Measurements from ENCODE around the gene RCAN2.

DNA sequence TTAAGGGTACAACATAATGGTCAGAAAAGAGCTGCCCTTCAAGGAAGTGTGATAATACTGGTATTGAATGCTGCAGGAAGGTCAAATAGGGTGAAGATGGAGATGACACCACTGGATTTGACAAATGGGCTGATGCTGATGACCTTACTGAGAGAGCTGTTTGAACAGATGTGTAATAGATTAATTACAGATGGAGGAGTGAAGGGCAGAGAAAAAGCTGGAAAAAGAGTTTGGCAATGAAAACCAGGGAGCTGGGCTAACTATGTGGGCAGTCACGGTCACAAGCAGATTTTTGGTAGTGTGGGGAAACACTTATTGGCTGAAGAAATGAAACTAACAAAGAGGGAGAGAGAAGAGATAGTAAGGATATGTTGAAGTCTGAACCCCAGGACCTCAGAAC, 236.9 kb downstream of the RCAN2 start:
- TF ChIP-seq, protein P1, sequence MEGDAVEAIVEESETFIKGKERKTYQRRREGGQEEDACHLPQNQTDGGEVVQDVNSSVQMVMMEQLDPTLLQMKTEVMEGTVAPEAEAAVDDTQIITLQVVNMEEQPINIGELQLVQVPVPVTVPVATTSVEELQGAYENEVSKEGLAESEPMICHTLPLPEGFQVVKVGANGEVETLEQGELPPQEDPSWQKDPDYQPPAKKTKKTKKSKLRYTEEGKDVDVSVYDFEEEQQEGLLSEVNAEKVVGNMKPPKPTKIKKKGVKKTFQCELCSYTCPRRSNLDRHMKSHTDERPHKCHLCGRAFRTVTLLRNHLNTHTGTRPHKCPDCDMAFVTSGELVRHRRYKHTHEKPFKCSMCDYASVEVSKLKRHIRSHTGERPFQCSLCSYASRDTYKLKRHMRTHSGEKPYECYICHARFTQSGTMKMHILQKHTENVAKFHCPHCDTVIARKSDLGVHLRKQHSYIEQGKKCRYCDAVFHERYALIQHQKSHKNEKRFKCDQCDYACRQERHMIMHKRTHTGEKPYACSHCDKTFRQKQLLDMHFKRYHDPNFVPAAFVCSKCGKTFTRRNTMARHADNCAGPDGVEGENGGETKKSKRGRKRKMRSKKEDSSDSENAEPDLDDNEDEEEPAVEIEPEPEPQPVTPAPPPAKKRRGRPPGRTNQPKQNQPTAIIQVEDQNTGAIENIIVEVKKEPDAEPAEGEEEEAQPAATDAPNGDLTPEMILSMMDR (IDR thresholded peaks at IDR 0.05) = no peak
- TF ChIP-seq POLR2A (IDR thresholded peaks at IDR 0.05) = no peak

Measured in ovary (tissue), 3 donors.